HG03460 (cell line): ENCODE results near the gene PAIP2.
"Not testable (repeated sequence)": the region's sequence is repeated elsewhere in the genome, so short reads cannot be mapped to it uniquely, and the experiment has no call there.

ENCODE experiments used
- ATAC-seq: cut with Tn5 transposase; IDR thresholded peaks from one replicate; pipeline ENCODE4 v1.9.1; 2021; ENCODE audit not compliant: unreplicated experiment

The PAIP2 gene

GRCh38 chr5:139409116-139409515 is 67.5 kb downstream of the PAIP2 start:
- not testable (repeated sequence) for ATAC-seq

- ATAC-seq: no peak
Measured at GRCh38 chr5:139410121-139410992, 68.7 kb downstream of the PAIP2 start.

- no peak for ATAC-seq
Measured at GRCh38 chr5:139410993-139411828, 69.6 kb downstream of the PAIP2 start.

GRCh38 chr5:139413153-139413552 is 71.5 kb downstream of the PAIP2 start:
- ATAC-seq: no peak

- no peak for ATAC-seq
Measured at GRCh38 chr5:139413963-139414362, 72.3 kb downstream of the PAIP2 start.

- ATAC-seq: no peak
Measured at GRCh38 chr5:139414581-139415130, 73.0 kb downstream of the PAIP2 start.

- ATAC-seq: no peak
Measured at GRCh38 chr5:139415221-139415861, 73.7 kb downstream of the PAIP2 start.

GRCh38 chr5:139415869-139416268 is 74.2 kb downstream of the PAIP2 start:
- no peak for ATAC-seq

GRCh38 chr5:139416651-139417050 is 75.0 kb downstream of the PAIP2 start:
- ATAC-seq: no peak

GRCh38 chr5:139417214-139417613 is 75.6 kb downstream of the PAIP2 start:
- ATAC-seq: no peak

GRCh38 chr5:139418793-139419192 is 77.1 kb downstream of the PAIP2 start:
- ATAC-seq: no peak
